ENCODE results near the gene MMP24OS.

Gene MMP24OS

DNA sequence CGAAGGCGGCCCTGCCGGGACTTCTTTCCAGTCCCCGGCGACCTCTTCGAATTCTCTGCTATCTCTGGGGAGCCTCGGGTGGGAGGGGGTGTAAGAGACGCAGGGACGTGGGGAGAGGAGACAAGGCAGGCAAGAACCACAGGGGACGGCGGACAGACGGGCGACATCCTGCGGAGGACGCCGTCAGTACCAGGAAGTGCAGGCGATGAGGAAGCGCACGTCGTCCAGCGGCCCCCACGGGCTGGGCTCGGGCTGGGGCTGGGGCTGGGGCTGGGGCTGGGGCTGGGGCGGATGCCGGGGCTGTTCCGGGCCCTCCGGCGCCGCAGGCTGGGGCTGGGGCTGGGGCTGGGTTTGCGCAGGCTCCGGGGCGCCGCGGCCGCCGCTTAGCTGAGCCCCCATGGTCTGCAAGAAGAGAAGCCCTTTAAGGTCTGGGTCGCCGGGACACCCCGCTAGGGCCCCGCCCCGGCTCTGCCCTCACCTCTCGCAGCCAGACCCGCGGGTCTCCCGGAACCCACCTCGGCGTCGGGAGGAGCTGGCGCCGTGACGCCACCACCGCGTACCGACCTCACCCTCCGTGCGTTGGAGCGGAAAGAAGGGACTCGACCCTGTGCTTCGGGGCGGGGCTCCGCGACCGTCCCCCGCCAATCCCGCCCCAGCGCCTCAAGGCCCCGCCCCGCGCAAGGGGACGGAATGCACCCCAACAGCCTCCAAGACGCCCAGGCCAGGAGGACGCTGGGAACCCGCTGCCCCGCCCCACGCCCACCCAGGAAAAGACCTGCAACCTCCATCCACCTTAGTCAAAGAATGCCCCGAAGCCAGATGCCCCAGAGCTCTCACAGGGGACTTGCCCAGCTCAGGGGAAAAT lies at the start of gene MMP24OS:
Gene MMP24OS (minus strand): TSS at position 592 of the 865 bp plus-strand sequence. CDS start 193 bp downstream, at position 399.
- in situ Hi-C loops (cut with HindIII; ENCODE audit: low sequenced_read_pairs): no loop called here
- peak within 1 kb of the TSS; percentile 73 for H3K4me3 ChIP-seq (ENCODE audit: low read depth, low read length)
- DNase-seq (ENCODE audit: low read depth): peak; percentile 34
- TF ChIP-seq, protein P1, sequence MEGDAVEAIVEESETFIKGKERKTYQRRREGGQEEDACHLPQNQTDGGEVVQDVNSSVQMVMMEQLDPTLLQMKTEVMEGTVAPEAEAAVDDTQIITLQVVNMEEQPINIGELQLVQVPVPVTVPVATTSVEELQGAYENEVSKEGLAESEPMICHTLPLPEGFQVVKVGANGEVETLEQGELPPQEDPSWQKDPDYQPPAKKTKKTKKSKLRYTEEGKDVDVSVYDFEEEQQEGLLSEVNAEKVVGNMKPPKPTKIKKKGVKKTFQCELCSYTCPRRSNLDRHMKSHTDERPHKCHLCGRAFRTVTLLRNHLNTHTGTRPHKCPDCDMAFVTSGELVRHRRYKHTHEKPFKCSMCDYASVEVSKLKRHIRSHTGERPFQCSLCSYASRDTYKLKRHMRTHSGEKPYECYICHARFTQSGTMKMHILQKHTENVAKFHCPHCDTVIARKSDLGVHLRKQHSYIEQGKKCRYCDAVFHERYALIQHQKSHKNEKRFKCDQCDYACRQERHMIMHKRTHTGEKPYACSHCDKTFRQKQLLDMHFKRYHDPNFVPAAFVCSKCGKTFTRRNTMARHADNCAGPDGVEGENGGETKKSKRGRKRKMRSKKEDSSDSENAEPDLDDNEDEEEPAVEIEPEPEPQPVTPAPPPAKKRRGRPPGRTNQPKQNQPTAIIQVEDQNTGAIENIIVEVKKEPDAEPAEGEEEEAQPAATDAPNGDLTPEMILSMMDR (IDR thresholded peaks at IDR 0.05; ENCODE audit: low read depth, low read length, missing control alignments): no peak

DNA sequence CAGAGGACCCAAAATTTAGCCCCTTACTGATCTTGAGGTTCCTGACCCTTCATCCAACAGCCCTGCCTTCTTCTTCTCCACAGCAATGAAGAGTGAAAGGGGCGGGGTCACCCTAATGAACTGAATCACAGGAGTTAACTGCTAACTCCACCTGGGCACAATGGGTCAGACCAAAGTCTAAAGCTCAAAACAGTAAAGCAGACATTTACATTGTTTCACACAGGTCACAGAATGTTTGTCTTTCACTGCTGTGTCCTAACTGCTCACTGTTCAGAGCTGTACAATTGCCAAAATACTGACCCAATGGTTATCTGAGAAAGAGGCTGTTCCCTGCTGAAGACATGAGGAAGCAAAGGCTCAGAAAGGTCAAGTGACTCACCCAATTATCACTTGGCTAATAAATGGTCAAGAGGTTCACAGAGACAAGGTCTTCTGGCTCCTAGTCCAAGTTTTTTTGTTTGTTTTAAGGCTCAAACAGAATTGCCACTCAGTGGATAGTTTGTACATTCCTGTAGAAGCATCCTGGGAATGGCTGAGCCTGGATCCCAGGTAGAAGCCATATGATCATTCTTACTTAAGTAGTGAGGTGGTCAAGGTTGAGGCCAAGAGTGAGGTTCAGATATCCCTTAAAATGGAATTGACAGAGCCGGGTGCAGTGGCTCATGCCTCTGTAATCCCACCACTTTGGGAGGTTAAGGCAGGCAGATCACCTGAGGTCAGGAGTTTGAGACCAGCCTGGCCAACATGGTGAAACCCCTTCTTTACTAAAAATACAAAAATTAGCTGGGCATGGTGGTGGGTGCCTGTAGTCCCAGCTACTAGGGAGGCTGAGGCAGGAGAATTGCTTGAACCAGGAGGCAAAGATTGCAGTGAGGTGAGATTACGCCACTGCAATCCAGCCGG lies 49.4 kb upstream of the MMP24OS start:
- DNase-seq (ENCODE audit: low read depth): no peak
- TF ChIP-seq, protein P1 (IDR thresholded peaks at IDR 0.05; ENCODE audit: low read depth, low read length, missing control alignments): no peak
- no peak overlapping the region for H3K4me3 ChIP-seq (ENCODE audit: low read depth, low read length)
- in situ Hi-C loops (cut with HindIII; ENCODE audit: low sequenced_read_pairs): no loop called here

DNA sequence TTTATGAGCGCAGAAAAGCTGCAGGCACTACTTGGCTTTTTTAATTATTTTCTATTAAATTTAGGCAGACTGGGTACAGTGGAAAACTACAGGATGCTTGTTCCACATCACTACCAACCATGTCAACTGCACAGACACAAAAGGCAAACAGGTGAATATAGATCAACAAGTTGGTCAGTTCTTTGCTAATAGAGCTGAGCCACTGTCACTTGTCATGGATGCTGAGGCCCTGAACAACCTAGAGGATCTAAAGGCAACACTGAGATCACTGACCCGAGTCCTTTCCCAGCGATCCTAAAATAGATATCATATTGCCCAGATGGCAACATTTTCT lies 48.8 kb upstream of the MMP24OS start:
- no peak overlapping the region for H3K4me3 ChIP-seq (ENCODE audit: low read depth, low read length)
- TF ChIP-seq, protein P1 (IDR thresholded peaks at IDR 0.05; ENCODE audit: low read depth, low read length, missing control alignments): no peak

DNA sequence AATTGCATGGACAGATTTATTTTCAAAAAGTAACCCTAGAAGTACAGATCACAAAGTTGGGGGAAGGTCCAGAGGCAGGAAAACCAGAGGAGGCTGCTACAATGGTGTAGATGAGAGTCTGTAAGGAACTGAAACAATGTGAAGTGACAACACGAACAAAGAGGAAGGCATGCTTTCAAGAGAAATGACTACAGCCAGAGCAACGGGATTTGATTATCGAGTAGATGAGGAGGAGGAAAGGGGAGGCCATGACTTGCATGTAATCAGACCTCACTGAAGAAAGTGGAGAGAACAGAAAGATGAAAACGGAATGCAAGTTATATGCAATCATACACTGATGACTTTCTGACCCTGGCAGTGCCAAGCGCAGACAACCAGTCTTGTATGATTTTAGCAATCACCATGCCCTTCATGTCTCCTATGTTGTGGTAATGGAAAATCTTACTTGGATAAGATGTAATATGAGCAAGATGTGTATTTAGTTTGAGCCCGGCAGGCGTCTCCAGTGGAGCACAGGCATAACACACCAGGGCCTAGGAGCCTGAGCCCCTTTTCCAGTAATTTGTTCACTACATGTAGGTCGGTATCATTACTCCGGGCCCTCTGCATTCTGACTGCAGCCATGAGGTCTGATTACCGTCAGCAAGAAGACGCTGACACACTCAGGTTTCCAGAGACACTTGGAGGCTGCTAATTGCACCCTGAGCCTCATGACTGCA lies 48.3 kb upstream of the MMP24OS start:
- DNase-seq (ENCODE audit: low read depth): no peak
- TF ChIP-seq, protein P1 (IDR thresholded peaks at IDR 0.05; ENCODE audit: low read depth, low read length, missing control alignments): no peak
- in situ Hi-C loops (cut with HindIII; ENCODE audit: low sequenced_read_pairs): no loop called here
- H3K4me3 ChIP-seq (ENCODE audit: low read depth, low read length): no peak overlapping the region

More for the DNA sequence above, 48.8 kb upstream of the MMP24OS start:
- in situ Hi-C loops (cut with HindIII; ENCODE audit: low sequenced_read_pairs): no loop called here
- DNase-seq (ENCODE audit: low read depth): no peak

DNA sequence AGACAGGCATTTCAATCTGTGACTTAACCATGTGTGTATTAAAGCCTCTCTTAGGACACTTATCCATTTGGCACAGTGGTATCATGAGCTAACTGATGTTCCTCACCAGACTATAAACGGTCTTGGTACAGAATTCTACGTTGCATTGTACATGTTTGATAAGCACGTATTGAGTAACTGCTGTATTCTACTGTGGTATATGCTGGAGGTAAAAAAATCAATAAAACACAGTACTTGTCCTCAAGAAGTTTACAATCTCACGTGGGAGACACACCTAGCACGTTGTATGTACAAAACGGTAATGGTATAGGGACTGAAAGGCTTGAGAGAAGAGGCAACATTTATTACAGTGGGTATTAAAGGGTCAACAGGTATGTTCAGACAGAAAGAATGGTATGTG lies 47.5 kb upstream of the MMP24OS start:
- no peak for DNase-seq (ENCODE audit: low read depth)
- no peak overlapping the region for H3K4me3 ChIP-seq (ENCODE audit: low read depth, low read length)
- in situ Hi-C loops (cut with HindIII; ENCODE audit: low sequenced_read_pairs): no loop called here
- TF ChIP-seq, protein P1 (IDR thresholded peaks at IDR 0.05; ENCODE audit: low read depth, low read length, missing control alignments): no peak
